ENCODE measurements around the gene PSMB7.

PSMB7 gene

GRCh38 chr9:124384846-124385245 lies 30.4 kb downstream of the PSMB7 start:
- Histone ChIP-seq H4K20me1 (ENCODE audit: insufficient read depth, low read length) (peaks cover 30% of the 10 kb centered on the region), H3K4me1 (ENCODE audit: low read length) (peaks cover 10% of the 10 kb centered on the region), H3K9me3 (ENCODE audit: insufficient read depth, low read length) (no peaks in the 10 kb centered on the region), H2AFZ (ENCODE audit: low read depth, low read length) (no peak overlapping the region), H3K4me3 (ENCODE audit: low read length) (no peak overlapping the region), H3K9ac (ENCODE audit: low read length) (no peak overlapping the region), H3K27me3 (ENCODE audit: low read depth, low read length) (no peaks in the 10 kb centered on the region), H3K79me2 (ENCODE audit: low read length) (peaks cover 53% of the 10 kb centered on the region), H3K36me3 (replicated peaks; ENCODE audit: low read depth, low read length) (peaks cover 23% of the 10 kb centered on the region), H3K4me2 (ENCODE audit: low read length) (no peak overlapping the region), H3K27ac (ENCODE audit: low read length) (no peak overlapping the region)
- TF ChIP-seq CTCF (IDR thresholded peaks at IDR 0.05; ENCODE audit: low read depth, low read length) (no peak), EZH2phosphoT487 (IDR thresholded peaks at IDR 0.05; ENCODE audit: low read depth) (no peak)

- no peak overlapping the region for H3K4me2 ChIP-seq (ENCODE audit: low read length)
- peaks cover 30% of the 10 kb centered on the region for H3K36me3 ChIP-seq (replicated peaks; ENCODE audit: low read depth, low read length)
- H2AFZ ChIP-seq (ENCODE audit: low read depth, low read length): no peak overlapping the region
- no peaks in the 10 kb centered on the region for H3K27me3 ChIP-seq (ENCODE audit: low read depth, low read length)
- peaks cover 10% of the 10 kb centered on the region for H3K4me1 ChIP-seq (ENCODE audit: low read length)
- H3K79me2 ChIP-seq (ENCODE audit: low read length): peaks cover 51% of the 10 kb centered on the region
- no peaks in the 10 kb centered on the region for H3K9me3 ChIP-seq (ENCODE audit: insufficient read depth, low read length)
- H3K9ac ChIP-seq (ENCODE audit: low read length): no peak overlapping the region
- TF ChIP-seq EZH2phosphoT487 (IDR thresholded peaks at IDR 0.05; ENCODE audit: low read depth) (no peak), CTCF (IDR thresholded peaks at IDR 0.05; ENCODE audit: low read depth, low read length) (no peak)
- H3K4me3 ChIP-seq (ENCODE audit: low read length): no peak overlapping the region
- no peak overlapping the region for H3K27ac ChIP-seq (ENCODE audit: low read length)
- peaks cover 24% of the 10 kb centered on the region for H4K20me1 ChIP-seq (ENCODE audit: insufficient read depth, low read length)
Measured at GRCh38 chr9:124384210-124384609, 31.0 kb downstream of the PSMB7 start.

GRCh38 chr9:124381170-124381945 lies 33.9 kb downstream of the PSMB7 start:
- Histone ChIP-seq H3K9ac (ENCODE audit: low read length) (no peak overlapping the region), H3K79me2 (ENCODE audit: low read length) (peaks cover 40% of the 10 kb centered on the region), H3K27ac (ENCODE audit: low read length) (no peak overlapping the region)

More at GRCh38 chr9:124381170-124381945, 33.9 kb downstream of the PSMB7 start:
- no peaks in the 10 kb centered on the region for H3K4me1 ChIP-seq (ENCODE audit: low read length)
- no peaks in the 10 kb centered on the region for H3K9me3 ChIP-seq (ENCODE audit: insufficient read depth, low read length)
- H4K20me1 ChIP-seq (ENCODE audit: insufficient read depth, low read length): peaks cover 10% of the 10 kb centered on the region; the same call in 1 of the 2 replicates
- peaks cover 43% of the 10 kb centered on the region for H3K36me3 ChIP-seq (replicated peaks; ENCODE audit: low read depth, low read length)
- no peak overlapping the region for H3K4me3 ChIP-seq (ENCODE audit: low read length)
- no peak for TF ChIP-seq CTCF (IDR thresholded peaks at IDR 0.05; ENCODE audit: low read depth, low read length)
- no peak for TF ChIP-seq EZH2phosphoT487 (IDR thresholded peaks at IDR 0.05; ENCODE audit: low read depth)
- no peaks in the 10 kb centered on the region for H3K27me3 ChIP-seq (ENCODE audit: low read depth, low read length)
- no peak overlapping the region for H2AFZ ChIP-seq (ENCODE audit: low read depth, low read length)
- no peak overlapping the region for H3K4me2 ChIP-seq (ENCODE audit: low read length)
